ENCODE results near the gene PRKCA.

Gene PRKCA

DNA sequence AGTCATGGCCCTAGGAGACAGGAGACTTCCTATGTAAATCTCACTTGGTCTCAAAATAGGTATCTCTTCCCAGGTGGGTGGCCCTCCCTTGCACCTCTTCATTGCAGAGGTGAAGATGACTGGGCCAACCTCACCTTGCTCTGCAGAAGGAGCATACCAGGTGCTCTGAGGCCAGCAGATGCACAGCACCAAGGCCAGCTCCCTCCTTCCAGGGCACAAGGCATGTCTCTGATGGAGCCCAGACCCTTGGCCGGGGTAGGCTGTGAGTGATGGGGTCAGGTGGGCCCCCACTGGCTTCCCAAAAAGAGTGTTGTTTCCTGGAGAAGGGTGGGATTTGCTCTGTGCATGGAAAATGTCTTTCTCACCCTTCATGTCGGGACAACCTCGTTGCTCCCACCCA lies 545.3 kb downstream of the PRKCA start:
- no peak overlapping the region for H3K9ac ChIP-seq (ENCODE audit: low read depth, low read length)
- peaks cover 37% of the 10 kb centered on the region for H3K27me3 ChIP-seq (ENCODE audit: control insufficient read depth, insufficient read depth, low read length)
- H3K4me1 ChIP-seq (ENCODE audit: control insufficient read depth, insufficient read depth, low read length): no peaks in the 10 kb centered on the region
- H3K4me3 ChIP-seq (ENCODE audit: low read length): no peak overlapping the region
- H3K36me3 ChIP-seq (ENCODE audit: insufficient read depth, low read length): no peaks in the 10 kb centered on the region
- H3K9me3 ChIP-seq (replicated peaks; ENCODE audit: low read length): no peaks in the 10 kb centered on the region
- no peak overlapping the region for H3K4me2 ChIP-seq (ENCODE audit: low read length)

DNA sequence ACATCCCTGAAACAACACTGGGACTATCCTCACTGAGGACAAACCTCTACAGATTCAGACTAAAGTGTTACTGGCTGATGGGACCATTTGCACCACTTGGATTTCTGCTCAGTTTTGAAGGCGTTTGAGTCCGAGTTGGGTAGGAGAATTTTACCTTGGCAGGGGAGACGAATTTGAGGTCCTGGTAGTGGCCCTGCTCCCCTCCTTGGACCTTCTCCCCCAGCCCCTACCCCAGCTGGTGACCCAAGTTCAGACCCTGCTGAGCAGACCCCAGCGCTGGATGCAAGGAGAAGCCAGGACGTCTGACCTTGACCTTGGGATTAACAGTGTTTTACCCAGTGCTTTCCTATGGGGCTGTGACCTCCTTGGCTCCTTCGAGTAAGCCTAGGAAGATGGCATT lies 546.1 kb downstream of the PRKCA start:
- Histone ChIP-seq H3K4me1 (ENCODE audit: control insufficient read depth, insufficient read depth, low read length) (no peaks in the 10 kb centered on the region), H3K27me3 (ENCODE audit: control insufficient read depth, insufficient read depth, low read length) (peaks cover 38% of the 10 kb centered on the region), H3K4me3 (ENCODE audit: low read length) (no peak overlapping the region), H3K36me3 (ENCODE audit: insufficient read depth, low read length) (no peaks in the 10 kb centered on the region), H3K9ac (ENCODE audit: low read depth, low read length) (no peak overlapping the region), H3K9me3 (replicated peaks; ENCODE audit: low read length) (no peaks in the 10 kb centered on the region), H3K4me2 (ENCODE audit: low read length) (no peak overlapping the region)

DNA sequence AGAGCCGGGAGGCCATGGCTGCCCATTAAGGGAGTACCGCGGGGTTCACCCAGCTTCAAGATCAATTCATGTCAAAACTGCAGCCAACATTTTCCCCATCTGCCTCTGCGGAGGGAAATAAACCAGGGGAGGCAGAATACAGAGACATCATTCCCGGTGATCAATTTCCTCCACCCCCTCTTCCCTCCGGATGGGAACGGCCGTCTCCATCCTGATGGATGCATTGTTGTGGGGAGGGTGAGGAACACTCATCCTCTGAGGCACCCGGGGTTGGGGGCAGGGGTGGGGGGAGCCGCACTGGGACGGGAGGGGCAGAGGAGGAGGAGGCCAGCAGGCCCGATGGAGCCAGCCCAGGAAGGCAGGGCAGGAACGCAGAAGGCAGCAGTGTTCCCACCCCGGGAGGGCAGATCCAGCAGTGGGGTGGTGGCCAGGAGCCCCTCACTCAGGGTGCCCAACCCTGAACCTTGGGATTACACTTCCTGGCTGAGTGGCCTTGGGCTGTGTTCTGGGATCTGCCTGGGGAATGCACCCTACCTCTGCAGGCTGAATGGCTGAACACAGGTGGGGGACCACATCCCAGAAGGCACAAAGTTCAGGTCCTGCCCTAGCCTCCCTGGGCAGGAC lies 546.7 kb downstream of the PRKCA start:
- no peaks in the 10 kb centered on the region for H3K4me1 ChIP-seq (ENCODE audit: control insufficient read depth, insufficient read depth, low read length)
- H3K4me3 ChIP-seq (ENCODE audit: low read length): no peak overlapping the region
- no peaks in the 10 kb centered on the region for H3K36me3 ChIP-seq (ENCODE audit: insufficient read depth, low read length)
- no peak overlapping the region for H3K9ac ChIP-seq (ENCODE audit: low read depth, low read length)
- H3K27me3 ChIP-seq (ENCODE audit: control insufficient read depth, insufficient read depth, low read length): peaks cover 34% of the 10 kb centered on the region
- H3K4me2 ChIP-seq (ENCODE audit: low read length): no peak overlapping the region
- H3K9me3 ChIP-seq (replicated peaks; ENCODE audit: low read length): no peaks in the 10 kb centered on the region

DNA sequence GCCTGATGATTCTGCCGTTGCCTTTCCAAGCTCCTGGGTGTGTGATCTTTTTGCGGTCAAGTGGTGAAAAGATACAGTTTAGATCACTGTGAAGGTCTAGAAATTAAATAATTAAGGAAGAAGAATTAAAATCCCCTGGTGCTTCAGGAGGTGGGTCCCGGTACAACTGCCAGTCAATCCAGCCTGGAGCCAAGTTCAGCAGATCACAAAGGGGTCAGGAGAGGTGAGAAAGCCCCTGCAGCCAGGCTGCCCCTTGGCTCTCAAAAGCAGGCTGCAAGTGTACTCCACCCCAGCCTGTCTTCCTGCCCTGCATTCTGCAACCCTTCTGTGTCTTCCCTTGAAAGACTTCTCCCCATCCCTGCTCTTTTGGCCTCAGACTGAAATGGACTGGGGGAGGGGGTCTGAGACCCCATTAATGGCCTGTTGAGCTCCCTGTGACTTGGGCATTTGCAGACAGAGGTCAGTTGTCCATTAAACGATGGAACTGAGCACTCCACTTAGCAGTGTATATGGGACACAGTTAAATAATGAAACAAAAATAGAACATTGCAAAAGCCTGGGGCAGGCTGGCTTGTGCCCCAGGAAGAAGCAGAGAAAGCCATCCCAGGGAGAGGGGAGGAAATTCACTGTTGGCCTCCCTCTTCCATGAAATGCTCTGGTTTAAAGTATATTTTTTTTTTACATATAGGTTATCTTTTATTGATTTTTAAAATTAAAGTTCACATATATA lies 547.6 kb downstream of the PRKCA start:
- Histone ChIP-seq H3K9ac (ENCODE audit: low read depth, low read length) (no peak overlapping the region), H3K9me3 (replicated peaks; ENCODE audit: low read length) (no peaks in the 10 kb centered on the region), H3K4me3 (ENCODE audit: low read length) (no peak overlapping the region), H3K36me3 (ENCODE audit: insufficient read depth, low read length) (no peaks in the 10 kb centered on the region), H3K4me2 (ENCODE audit: low read length) (no peak overlapping the region), H3K4me1 (ENCODE audit: control insufficient read depth, insufficient read depth, low read length) (no peaks in the 10 kb centered on the region), H3K27me3 (ENCODE audit: control insufficient read depth, insufficient read depth, low read length) (peaks cover 32% of the 10 kb centered on the region)

DNA sequence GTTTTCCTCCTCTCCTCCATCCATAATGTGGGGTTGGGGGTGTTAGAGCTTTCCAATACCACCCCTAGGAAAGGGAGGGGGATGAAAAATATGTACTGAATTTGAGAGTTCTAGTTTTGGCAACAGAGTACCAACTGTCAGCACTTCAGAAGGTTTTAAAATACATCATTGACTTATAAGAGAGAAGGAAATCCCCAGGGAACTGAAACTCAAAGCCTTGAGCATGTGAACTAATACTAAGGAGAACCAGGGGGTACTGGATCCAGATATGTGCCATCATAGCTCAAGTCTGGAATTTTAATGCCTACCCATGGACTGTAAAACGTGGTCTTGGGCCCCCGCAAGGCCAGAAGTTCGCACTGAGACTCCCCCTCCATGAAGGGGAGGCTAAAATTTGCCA lies 548.3 kb downstream of the PRKCA start:
- no peaks in the 10 kb centered on the region for H3K36me3 ChIP-seq (ENCODE audit: insufficient read depth, low read length)
- no peak overlapping the region for H3K4me2 ChIP-seq (ENCODE audit: low read length)
- H3K27me3 ChIP-seq (ENCODE audit: control insufficient read depth, insufficient read depth, low read length): peaks cover 32% of the 10 kb centered on the region
- no peaks in the 10 kb centered on the region for H3K9me3 ChIP-seq (replicated peaks; ENCODE audit: low read length)
- no peak overlapping the region for H3K9ac ChIP-seq (ENCODE audit: low read depth, low read length)
- no peak overlapping the region for H3K4me3 ChIP-seq (ENCODE audit: low read length)
- H3K4me1 ChIP-seq (ENCODE audit: control insufficient read depth, insufficient read depth, low read length): no peaks in the 10 kb centered on the region

DNA sequence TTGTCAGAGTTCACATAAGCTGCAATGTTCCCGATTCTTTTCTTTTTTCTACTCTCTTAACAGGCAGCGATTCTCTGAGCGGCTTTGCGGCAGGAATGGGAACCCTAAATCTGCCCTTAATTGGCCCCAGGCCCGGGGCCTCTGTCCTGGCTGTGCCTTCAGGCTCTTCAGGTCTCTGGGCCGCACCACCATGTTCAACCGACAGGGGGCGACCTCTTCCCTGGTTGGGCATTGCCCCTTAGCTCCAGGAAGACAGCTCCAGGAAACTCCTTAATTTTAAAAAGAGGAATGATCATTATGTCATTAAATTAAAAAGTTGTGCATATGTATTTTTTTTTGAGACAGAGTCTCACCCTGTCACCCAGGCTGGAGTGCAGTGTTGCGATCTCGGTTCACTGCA lies 552.8 kb downstream of the PRKCA start:
- no peak overlapping the region for H3K9ac ChIP-seq (ENCODE audit: low read depth, low read length)
- no peaks in the 10 kb centered on the region for H3K4me1 ChIP-seq (ENCODE audit: control insufficient read depth, insufficient read depth, low read length)
- no peak overlapping the region for H3K4me2 ChIP-seq (ENCODE audit: low read length)
- H3K9me3 ChIP-seq (replicated peaks; ENCODE audit: low read length): no peaks in the 10 kb centered on the region
- H3K4me3 ChIP-seq (ENCODE audit: low read length): no peak overlapping the region
- H3K36me3 ChIP-seq (ENCODE audit: insufficient read depth, low read length): no peaks in the 10 kb centered on the region
- peaks cover 39% of the 10 kb centered on the region for H3K27me3 ChIP-seq (ENCODE audit: control insufficient read depth, insufficient read depth, low read length)

DNA sequence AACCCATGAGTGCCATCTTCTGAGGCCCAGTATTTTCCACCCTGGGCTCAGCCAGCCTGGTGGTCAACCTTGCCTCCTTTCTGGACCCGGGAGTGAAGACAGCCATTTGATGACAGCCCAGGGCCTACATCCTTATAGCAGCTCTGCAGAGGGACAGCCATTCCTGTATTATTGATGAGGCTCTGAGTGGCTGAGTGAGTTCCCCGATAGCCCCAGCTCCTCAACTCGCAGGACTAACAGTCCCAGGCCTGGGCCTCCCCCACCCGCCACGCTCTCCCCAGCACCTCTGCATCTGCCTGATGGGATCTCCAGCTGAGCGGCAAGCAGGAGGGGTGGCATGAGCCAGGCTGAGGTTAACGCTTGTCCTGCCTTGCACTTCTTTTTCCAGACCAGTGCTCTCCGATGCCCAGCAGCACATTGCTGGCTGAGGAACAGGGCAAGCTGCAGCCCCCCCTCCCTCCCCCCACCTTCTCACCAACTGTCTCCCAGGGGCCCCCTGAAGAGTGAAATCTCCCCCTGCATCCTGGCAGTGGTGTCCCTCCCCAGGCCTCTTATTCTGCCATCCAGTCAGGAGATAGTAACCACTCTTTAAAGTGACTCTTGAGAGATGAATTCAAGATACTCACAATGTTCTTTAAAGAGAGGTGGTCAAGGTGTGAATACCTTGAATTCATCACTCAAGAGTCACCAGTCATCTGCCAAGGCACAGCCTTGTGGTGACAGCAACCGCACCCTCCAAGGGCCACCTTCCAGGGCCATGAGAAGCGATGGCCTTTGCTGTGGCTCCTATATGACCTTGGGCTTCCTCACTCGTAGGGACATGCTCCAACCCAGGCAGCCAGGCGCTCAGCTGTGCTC lies 556.0 kb downstream of the PRKCA start:
- H3K4me2 ChIP-seq (ENCODE audit: low read length): no peak overlapping the region
- H3K9me3 ChIP-seq (replicated peaks; ENCODE audit: low read length): no peaks in the 10 kb centered on the region
- no peak overlapping the region for H3K4me3 ChIP-seq (ENCODE audit: low read length)
- no peaks in the 10 kb centered on the region for H3K4me1 ChIP-seq (ENCODE audit: control insufficient read depth, insufficient read depth, low read length)
- H3K36me3 ChIP-seq (ENCODE audit: insufficient read depth, low read length): no peaks in the 10 kb centered on the region
- peaks cover 32% of the 10 kb centered on the region for H3K27me3 ChIP-seq (ENCODE audit: control insufficient read depth, insufficient read depth, low read length)
- no peak overlapping the region for H3K9ac ChIP-seq (ENCODE audit: low read depth, low read length)

DNA sequence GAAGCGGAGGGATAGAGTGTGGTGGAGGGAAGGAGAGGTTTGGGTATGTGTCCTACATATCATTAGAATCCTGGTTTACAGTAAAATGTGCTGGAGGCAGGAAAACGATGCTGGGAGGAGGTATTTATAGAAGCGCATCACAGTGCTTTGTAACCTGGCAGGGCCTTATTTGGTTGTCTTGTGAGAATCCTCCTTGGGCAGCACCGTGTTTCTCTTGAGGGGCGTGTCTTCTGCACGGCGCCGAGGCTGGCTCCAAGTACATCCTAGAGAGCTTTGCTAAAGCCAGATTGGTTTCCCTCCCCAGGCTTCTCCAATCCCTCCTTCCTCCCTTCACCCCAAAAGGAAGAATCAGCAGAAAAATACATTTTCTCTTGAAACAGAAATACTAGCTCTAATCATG lies 556.9 kb downstream of the PRKCA start:
- no peaks in the 10 kb centered on the region for H3K9me3 ChIP-seq (replicated peaks; ENCODE audit: low read length)
- H3K27me3 ChIP-seq (ENCODE audit: control insufficient read depth, insufficient read depth, low read length): peaks cover 36% of the 10 kb centered on the region
- no peaks in the 10 kb centered on the region for H3K36me3 ChIP-seq (ENCODE audit: insufficient read depth, low read length)
- H3K4me1 ChIP-seq (ENCODE audit: control insufficient read depth, insufficient read depth, low read length): no peaks in the 10 kb centered on the region
- H3K4me2 ChIP-seq (ENCODE audit: low read length): no peak overlapping the region
- H3K9ac ChIP-seq (ENCODE audit: low read depth, low read length): no peak overlapping the region
- H3K4me3 ChIP-seq (ENCODE audit: low read length): no peak overlapping the region

DNA sequence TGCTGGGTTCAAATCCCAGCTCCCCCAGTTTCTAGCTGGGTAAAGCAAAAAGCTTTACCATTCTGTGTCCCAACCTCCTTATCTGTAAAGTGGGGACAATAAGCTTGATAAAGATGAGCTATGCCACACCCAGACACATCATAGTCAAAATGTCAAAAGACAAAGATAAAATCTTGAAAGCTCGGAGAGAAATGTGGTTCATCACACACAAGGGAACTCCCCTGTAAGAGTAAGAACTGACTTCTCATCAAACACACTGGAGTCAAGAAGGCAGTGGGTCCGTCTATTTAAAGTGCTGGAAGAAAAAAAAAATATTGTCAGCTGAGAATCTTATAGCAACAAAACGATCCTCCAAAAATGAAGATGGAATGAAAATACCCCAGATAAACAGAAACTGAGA lies 557.8 kb downstream of the PRKCA start:
- peaks cover 37% of the 10 kb centered on the region for H3K27me3 ChIP-seq (ENCODE audit: control insufficient read depth, insufficient read depth, low read length)
- no peak overlapping the region for H3K9ac ChIP-seq (ENCODE audit: low read depth, low read length)
- no peaks in the 10 kb centered on the region for H3K9me3 ChIP-seq (replicated peaks; ENCODE audit: low read length)
- H3K4me1 ChIP-seq (ENCODE audit: control insufficient read depth, insufficient read depth, low read length): no peaks in the 10 kb centered on the region
- H3K4me3 ChIP-seq (ENCODE audit: low read length): no peak overlapping the region
- no peaks in the 10 kb centered on the region for H3K36me3 ChIP-seq (ENCODE audit: insufficient read depth, low read length)
- no peak overlapping the region for H3K4me2 ChIP-seq (ENCODE audit: low read length)
